ENCODE measurements around the gene METTL21C. TPM values are rescaled to one million over a fixed set of nuclear protein-coding genes. Genes with fewer than 3 reads are reported as not detected.

Gene METTL21C
- total RNA-seq, 1 donor = not detected

GRCh38 chr13:102686024-102686423 lies 8.8 kb downstream of the METTL21C start:
- no peaks in the 10 kb centered on the region for H3K27me3 ChIP-seq (ENCODE audit: insufficient read depth, low read length)
- H3K4me3 ChIP-seq (ENCODE audit: low read length) = no peak overlapping the region
- peaks cover 5% of the 10 kb centered on the region for H3K4me1 ChIP-seq (ENCODE audit: insufficient read depth, low read length)
- no peaks in the 10 kb centered on the region for H3K9me3 ChIP-seq (ENCODE audit: low read depth, low read length)

GRCh38 chr13:102683637-102684036 lies 11.2 kb downstream of the METTL21C start:
- Histone ChIP-seq H3K9me3 (ENCODE audit: low read depth, low read length) (no peaks in the 10 kb centered on the region), H3K27me3 (ENCODE audit: insufficient read depth, low read length) (no peaks in the 10 kb centered on the region), H3K4me3 (ENCODE audit: low read length) (no peak overlapping the region), H3K4me1 (ENCODE audit: insufficient read depth, low read length) (peaks cover 17% of the 10 kb centered on the region)

GRCh38 chr13:102682727-102683126 lies 12.1 kb downstream of the METTL21C start:
- no peaks in the 10 kb centered on the region for H3K9me3 ChIP-seq (ENCODE audit: low read depth, low read length)
- no peak overlapping the region for H3K4me3 ChIP-seq (ENCODE audit: low read length)
- no peaks in the 10 kb centered on the region for H3K27me3 ChIP-seq (ENCODE audit: insufficient read depth, low read length)
- H3K4me1 ChIP-seq (ENCODE audit: insufficient read depth, low read length) = peaks cover 17% of the 10 kb centered on the region

GRCh38 chr13:102682211-102682610 lies 12.6 kb downstream of the METTL21C start:
- Histone ChIP-seq H3K4me1 (ENCODE audit: insufficient read depth, low read length) (peaks cover 17% of the 10 kb centered on the region), H3K9me3 (ENCODE audit: low read depth, low read length) (no peaks in the 10 kb centered on the region), H3K4me3 (ENCODE audit: low read length) (no peak overlapping the region), H3K27me3 (ENCODE audit: insufficient read depth, low read length) (no peaks in the 10 kb centered on the region)

DNA sequence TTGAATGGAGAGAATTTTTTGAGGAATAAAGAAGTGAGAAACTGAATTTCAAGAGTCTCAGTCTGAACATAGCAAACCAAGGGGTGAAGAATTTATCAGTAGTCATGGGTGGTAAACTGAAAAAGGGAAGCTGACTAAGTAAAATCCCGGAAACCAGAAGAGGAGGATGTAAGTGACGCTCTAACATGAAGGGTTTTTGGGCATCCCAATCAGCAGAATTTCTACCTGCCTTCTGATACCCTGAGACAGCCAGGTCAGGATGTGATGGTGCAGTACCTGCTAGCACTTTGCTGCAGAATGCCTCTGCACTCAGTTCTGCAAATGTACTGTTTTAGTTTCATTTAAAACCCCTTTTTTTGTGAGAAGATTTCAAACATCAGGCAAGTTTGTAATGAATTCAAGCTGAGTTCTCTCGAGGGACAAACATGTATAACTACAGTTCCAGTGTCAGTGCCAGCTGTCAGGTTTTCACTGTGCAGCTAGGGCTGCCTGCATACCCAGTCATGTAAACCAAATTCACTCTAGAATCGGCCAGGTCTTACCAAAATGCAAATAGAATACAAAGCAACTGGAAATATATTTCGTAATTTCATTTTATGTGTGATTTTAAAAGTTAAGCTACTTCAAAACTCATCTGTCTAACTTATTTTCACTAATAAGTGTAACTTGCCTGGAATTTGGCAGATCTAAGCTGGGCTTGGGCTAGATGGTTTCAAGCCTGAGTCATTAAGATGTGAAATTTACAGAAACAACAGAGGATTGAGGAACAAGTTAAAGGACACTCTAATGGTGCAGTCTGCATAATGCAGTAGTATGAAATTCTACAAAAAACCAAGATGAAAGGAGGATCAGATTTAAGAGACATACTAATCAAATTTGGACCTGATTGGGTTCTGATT lies 13.8 kb downstream of the METTL21C start:
- Histone ChIP-seq H3K4me1 (ENCODE audit: insufficient read depth, low read length) (peaks cover 17% of the 10 kb centered on the region), H3K4me3 (ENCODE audit: low read length) (no peak overlapping the region), H3K9me3 (ENCODE audit: low read depth, low read length) (no peaks in the 10 kb centered on the region), H3K27me3 (ENCODE audit: insufficient read depth, low read length) (no peaks in the 10 kb centered on the region)

DNA sequence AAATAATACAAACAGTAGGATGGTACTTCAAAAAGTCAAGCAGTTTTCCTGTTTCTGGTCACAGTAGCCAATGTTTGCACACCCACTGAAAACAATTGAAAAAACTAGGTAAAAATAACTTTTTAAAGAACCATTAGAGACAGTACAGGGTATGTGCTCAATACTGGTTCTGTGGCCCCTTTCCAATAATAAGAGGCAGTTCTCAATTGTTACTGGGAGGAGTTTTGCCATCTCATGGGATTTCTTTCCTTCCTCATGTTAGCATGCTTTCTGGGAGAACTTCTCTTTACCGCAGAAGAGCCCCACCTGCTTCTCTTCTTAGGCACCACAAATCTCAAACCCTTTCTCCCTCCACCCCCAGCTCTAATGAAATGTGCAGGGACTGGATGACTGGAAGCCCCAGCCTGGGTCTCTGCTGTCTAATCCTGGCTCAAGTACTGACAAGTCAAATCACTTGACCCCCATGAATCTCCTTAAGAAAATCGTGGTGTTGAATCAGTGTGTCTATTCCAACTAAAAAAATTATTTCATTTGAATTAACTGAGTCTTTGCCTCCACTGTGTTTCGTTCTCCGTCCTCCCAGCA lies 14.6 kb downstream of the METTL21C start:
- no peak overlapping the region for H3K4me3 ChIP-seq (ENCODE audit: low read length)
- H3K27me3 ChIP-seq (ENCODE audit: insufficient read depth, low read length) = no peaks in the 10 kb centered on the region
- H3K9me3 ChIP-seq (ENCODE audit: low read depth, low read length) = no peaks in the 10 kb centered on the region
- H3K4me1 ChIP-seq (ENCODE audit: insufficient read depth, low read length) = peaks cover 17% of the 10 kb centered on the region

DNA sequence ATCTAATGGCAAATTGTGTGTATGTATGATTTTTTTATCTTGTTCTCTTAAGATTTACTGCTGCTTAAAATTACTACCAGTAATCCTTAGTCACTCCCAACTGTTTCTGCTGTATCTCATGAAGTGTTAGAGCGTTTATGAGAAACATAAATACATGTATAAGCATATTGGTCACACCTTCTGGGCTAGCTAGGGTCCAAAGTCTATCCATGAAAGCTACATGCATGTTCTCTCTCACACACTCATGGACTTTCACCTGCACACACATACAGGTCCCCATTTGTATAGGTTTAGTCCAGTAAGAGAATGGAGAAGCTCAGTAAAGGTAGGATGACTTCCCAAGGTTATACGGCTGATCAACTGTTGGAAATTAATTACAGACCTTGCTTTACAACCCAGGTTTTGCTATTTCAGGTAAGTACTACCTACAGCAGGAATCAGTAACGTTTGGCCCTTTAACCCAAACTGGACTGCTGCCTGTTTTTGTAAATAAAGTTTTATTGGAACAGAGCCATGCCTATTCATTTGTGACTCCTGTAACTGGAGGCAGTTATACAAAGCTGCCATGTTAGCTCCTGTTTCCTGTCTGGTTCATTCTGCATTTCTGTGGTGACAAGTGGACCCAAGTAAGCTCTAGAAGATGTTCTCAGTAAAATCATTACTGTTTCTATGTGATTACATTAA lies 15.3 kb downstream of the METTL21C start:
- no peaks in the 10 kb centered on the region for H3K27me3 ChIP-seq (ENCODE audit: insufficient read depth, low read length)
- H3K4me1 ChIP-seq (ENCODE audit: insufficient read depth, low read length) = peaks cover 17% of the 10 kb centered on the region
- H3K9me3 ChIP-seq (ENCODE audit: low read depth, low read length) = no peaks in the 10 kb centered on the region
- H3K4me3 ChIP-seq (ENCODE audit: low read length) = no peak overlapping the region

DNA sequence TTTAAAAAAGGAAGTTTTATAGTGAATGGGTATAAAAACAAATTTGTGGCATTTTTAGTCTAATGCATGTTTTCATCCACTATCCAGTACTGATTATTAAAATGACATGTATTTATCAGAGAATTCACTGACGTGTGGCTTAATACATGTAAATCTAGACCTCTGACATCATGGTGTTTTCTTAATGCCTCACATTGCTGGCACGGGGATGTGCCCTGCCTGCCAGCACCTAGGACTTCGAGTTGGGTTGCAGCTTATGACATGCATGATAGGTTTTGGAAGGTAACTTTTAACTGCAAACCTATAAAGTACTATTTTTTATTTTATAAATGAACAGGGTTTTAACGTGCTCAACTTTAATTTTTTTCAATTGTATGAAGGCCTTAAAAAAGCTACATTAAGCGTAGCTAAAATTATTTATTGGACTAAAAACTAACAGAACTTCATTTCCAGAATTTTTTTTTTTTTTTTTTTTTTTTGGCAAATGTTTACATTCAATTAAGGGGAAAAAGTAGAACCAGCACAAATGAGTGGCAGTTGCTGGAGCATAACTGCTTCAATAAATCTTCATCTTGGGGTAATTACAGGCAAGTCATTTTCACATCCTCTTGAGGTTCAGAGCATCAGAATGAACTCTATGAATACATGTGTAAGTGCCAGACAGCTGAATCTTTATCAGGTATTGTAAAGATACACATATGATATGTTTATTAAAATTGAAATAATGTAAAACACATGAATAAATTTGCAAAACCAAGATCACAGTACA lies 16.3 kb downstream of the METTL21C start:
- H3K9me3 ChIP-seq (ENCODE audit: low read depth, low read length) = no peaks in the 10 kb centered on the region
- no peaks in the 10 kb centered on the region for H3K27me3 ChIP-seq (ENCODE audit: insufficient read depth, low read length)
- H3K4me1 ChIP-seq (ENCODE audit: insufficient read depth, low read length) = peaks cover 17% of the 10 kb centered on the region
- H3K4me3 ChIP-seq (ENCODE audit: low read length) = no peak overlapping the region

GRCh38 chr13:102677122-102677521 lies 17.7 kb downstream of the METTL21C start:
- Histone ChIP-seq H3K4me3 (ENCODE audit: low read length) (no peak overlapping the region), H3K27me3 (ENCODE audit: insufficient read depth, low read length) (no peaks in the 10 kb centered on the region), H3K9me3 (ENCODE audit: low read depth, low read length) (no peaks in the 10 kb centered on the region), H3K4me1 (ENCODE audit: insufficient read depth, low read length) (peaks cover 17% of the 10 kb centered on the region)

- H3K4me1 ChIP-seq (ENCODE audit: insufficient read depth, low read length) = peaks cover 4% of the 10 kb centered on the region
- H3K27me3 ChIP-seq (ENCODE audit: insufficient read depth, low read length) = no peaks in the 10 kb centered on the region
- no peak overlapping the region for H3K4me3 ChIP-seq (ENCODE audit: low read length)
- peaks cover 5% of the 10 kb centered on the region for H3K9me3 ChIP-seq (ENCODE audit: low read depth, low read length)
These were observed 19.7 kb downstream of the METTL21C start for GRCh38 chr13:102675115-102675514.

DNA sequence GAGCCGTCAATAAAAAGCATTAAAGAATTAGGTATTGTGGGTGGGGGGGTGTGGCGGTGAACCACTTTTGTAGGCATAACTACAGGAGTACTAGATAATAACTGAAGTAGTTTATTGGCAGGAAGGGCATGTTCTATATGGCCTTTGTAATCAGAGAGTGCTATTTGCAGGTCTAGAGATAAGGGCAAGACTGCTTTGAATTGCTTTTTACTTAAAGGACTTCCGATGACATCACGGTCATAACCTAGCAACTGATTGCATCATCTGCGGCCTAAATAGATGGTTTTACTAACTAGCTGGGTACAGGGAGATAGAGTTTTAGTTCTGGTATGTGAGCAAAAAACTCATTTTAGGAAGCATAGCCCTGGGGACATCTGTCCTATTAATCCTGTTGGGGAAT lies 24.7 kb downstream of the METTL21C start:
- Histone ChIP-seq H3K27me3 (ENCODE audit: insufficient read depth, low read length) (no peaks in the 10 kb centered on the region), H3K9me3 (ENCODE audit: low read depth, low read length) (peaks cover 5% of the 10 kb centered on the region), H3K4me1 (ENCODE audit: insufficient read depth, low read length) (no peaks in the 10 kb centered on the region), H3K4me3 (ENCODE audit: low read length) (no peak overlapping the region)

GRCh38 chr13:102667911-102668310 lies 26.9 kb downstream of the METTL21C start:
- no peaks in the 10 kb centered on the region for H3K4me1 ChIP-seq (ENCODE audit: insufficient read depth, low read length)
- no peaks in the 10 kb centered on the region for H3K27me3 ChIP-seq (ENCODE audit: insufficient read depth, low read length)
- no peak overlapping the region for H3K4me3 ChIP-seq (ENCODE audit: low read length)
- H3K9me3 ChIP-seq (ENCODE audit: low read depth, low read length) = peaks cover 5% of the 10 kb centered on the region

- Histone ChIP-seq H3K9me3 (ENCODE audit: low read depth, low read length) (peaks cover 5% of the 10 kb centered on the region), H3K4me3 (ENCODE audit: low read length) (no peak overlapping the region), H3K4me1 (ENCODE audit: insufficient read depth, low read length) (no peaks in the 10 kb centered on the region), H3K27me3 (ENCODE audit: insufficient read depth, low read length) (no peaks in the 10 kb centered on the region)
These were observed 27.8 kb downstream of the METTL21C start for GRCh38 chr13:102667023-102667422.

DNA sequence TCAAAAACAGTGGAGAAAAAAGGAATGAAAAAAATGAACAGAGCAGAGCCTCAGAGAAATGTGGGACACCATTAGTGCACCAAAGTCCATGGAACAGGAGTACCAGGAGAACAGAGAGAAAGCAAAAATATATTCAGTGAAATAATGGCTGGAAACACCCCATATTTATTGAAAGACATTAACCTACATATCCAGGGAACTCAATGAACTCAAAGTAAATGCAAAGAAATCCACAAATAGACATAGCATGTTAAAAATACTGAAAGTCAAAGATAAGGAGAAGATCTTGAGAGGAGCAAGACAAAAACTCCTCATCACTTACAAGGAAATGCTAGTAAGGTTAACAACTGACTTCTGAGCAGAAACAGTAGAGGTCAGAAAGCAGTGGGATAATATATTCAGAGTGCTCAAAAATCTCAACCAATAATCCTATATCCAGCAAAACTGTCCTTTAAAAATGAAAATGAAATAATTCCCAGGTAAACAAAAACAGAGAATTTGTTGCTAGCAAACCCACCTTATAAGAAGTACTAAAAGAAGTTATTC lies 35.6 kb downstream of the METTL21C start:
- Histone ChIP-seq H3K9me3 (ENCODE audit: low read depth, low read length) (no peaks in the 10 kb centered on the region), H3K4me3 (ENCODE audit: low read length) (no peak overlapping the region), H3K4me1 (ENCODE audit: insufficient read depth, low read length) (no peaks in the 10 kb centered on the region), H3K27me3 (ENCODE audit: insufficient read depth, low read length) (no peaks in the 10 kb centered on the region)
